ENCODE measurements around the gene RPS16. TPM values are rescaled to one million over a fixed set of nuclear protein-coding genes. Genes with fewer than 3 reads are reported as not detected.

RPS16 gene
- total and polyA plus RNA-seq, 9 of the 15 experiments (the other 6 are each of a cell fraction or from before 2014, with no cell fraction given): 82.6 to 3,671 (median 2,204) TPM

- TF ChIP-seq PKNOX1 (IDR thresholded peaks at IDR 0.05): 0 out of 2 replicates have a peak, but pooled peaks have one; percentile 12
- no peak for TF ChIP-seq SAFB (IDR thresholded peaks at IDR 0.05; ENCODE audit: borderline replicate concordance, low read depth, low read length)
- TF ChIP-seq ZNF76 (CRISPR knock-in tag; IDR thresholded peaks at IDR 0.05; ENCODE audit: borderline replicate concordance): no peak
- TF ChIP-seq RB1 (IDR thresholded peaks at IDR 0.05; ENCODE audit: low read depth): peak; percentile 57
- peak; percentile 2; the same call in 1 of the 2 replicates for TF ChIP-seq CXXC5 (CRISPR knock-in tag; IDR thresholded peaks at IDR 0.05)
- no peak for TF ChIP-seq MYC (IDR thresholded peaks at IDR 0.05; ENCODE audit: low read depth, low read length)
- no peak for TF ChIP-seq MYC (CRISPR knock-in tag; IDR thresholded peaks at IDR 0.05; ENCODE audit: borderline replicate concordance, low read depth)
- TF ChIP-seq MTF1 (CRISPR knock-in tag; IDR thresholded peaks at IDR 0.05; ENCODE audit: borderline replicate concordance): no peak
- TF ChIP-seq ZNF197 (CRISPR knock-in tag; IDR thresholded peaks at IDR 0.05; ENCODE audit: low read depth): no peak
- TF ChIP-seq C11orf30 (IDR thresholded peaks at IDR 0.05; ENCODE audit: low read depth): no peak
- no peak for TF ChIP-seq MAFG (tag; conservative IDR thresholded peaks at IDR 0.05)
- TF ChIP-seq VEZF1 (CRISPR knock-in tag; IDR thresholded peaks at IDR 0.05): peak; percentile 42
- peak; percentile 26; the same call in 1 of the 2 replicates for TF ChIP-seq ZEB2 (IDR thresholded peaks at IDR 0.05)
- peak; percentile 68 for TF ChIP-seq NCOA1 (IDR thresholded peaks at IDR 0.05; ENCODE audit: low read depth)
- TF ChIP-seq ZNF41 (CRISPR knock-in tag; conservative IDR thresholded peaks at IDR 0.05): no peak
- no peak for TF ChIP-seq ZNF212 (CRISPR knock-in tag; IDR thresholded peaks at IDR 0.05)
- no peak for TF ChIP-seq ELK3 (CRISPR knock-in tag; IDR thresholded peaks at IDR 0.05)
- peak; percentile 59 for TF ChIP-seq E2F8 (IDR thresholded peaks at IDR 0.05; ENCODE audit: low read depth, partially characterized antibody)
- no peak for TF ChIP-seq E2F1 (CRISPR knock-in tag; IDR thresholded peaks at IDR 0.05)
- TF ChIP-seq NFATC3 (IDR thresholded peaks at IDR 0.05): no peak
- TF ChIP-seq SMAD1 (IDR thresholded peaks at IDR 0.05; ENCODE audit: low read depth, low read length, partially characterized antibody): no peak
- no peak for TF ChIP-seq BDP1 (IDR thresholded peaks at IDR 0.05; ENCODE audit: insufficient read depth, insufficient read length)
These were observed 25.5 kb downstream of the RPS16 start (continued) for GRCh38 chr19:39410017-39410830.

Measured in K562 (cell line).